GM19025 (cell line): ENCODE data around the gene OLIG1.

Source experiments
- ATAC-seq: cut with Tn5 transposase; IDR thresholded peaks from one replicate; pipeline ENCODE4 v1.9.1; 2021; ENCODE audit warnings: mild to moderate bottlenecking, low read depth, moderate library complexity; ENCODE audit not compliant: unreplicated experiment

Gene OLIG1

GRCh38 chr21:33058957-33059356, 11.0 kb upstream of the OLIG1 start:
- no peak for ATAC-seq

GRCh38 chr21:33059380-33059841, 10.5 kb upstream of the OLIG1 start:
- no peak for ATAC-seq

- ATAC-seq, result no peak
These were observed 8.7 kb upstream of the OLIG1 start for GRCh38 chr21:33061233-33061632.

- no peak for ATAC-seq
These were observed 6.5 kb upstream of the OLIG1 start for GRCh38 chr21:33063375-33063883.

GRCh38 chr21:33063907-33064622, 5.9 kb upstream of the OLIG1 start:
- ATAC-seq, result no peak

GRCh38 chr21:33064623-33065390, 5.1 kb upstream of the OLIG1 start:
- no peak for ATAC-seq

GRCh38 chr21:33067043-33067442, 2.9 kb upstream of the OLIG1 start:
- no peak for ATAC-seq

GRCh38 chr21:33067457-33067856, 2.5 kb upstream of the OLIG1 start:
- ATAC-seq, result no peak

- no peak for ATAC-seq
These were observed 698 bp upstream of the OLIG1 start for GRCh38 chr21:33069243-33069642.

- no peak for ATAC-seq
These were observed 322 bp upstream of the OLIG1 start for GRCh38 chr21:33069645-33069993.

- no peak for ATAC-seq
These were observed 730 bp downstream of the OLIG1 start for GRCh38 chr21:33070744-33070997.

GRCh38 chr21:33070998-33071769, 1.2 kb downstream of the OLIG1 start:
- no peak for ATAC-seq

GRCh38 chr21:33071770-33072306, 1.9 kb downstream of the OLIG1 start:
- ATAC-seq, result no peak

GRCh38 chr21:33073636-33074035, 3.7 kb downstream of the OLIG1 start:
- ATAC-seq, result no peak

GRCh38 chr21:33075128-33075527, 5.2 kb downstream of the OLIG1 start:
- no peak for ATAC-seq

GRCh38 chr21:33075596-33076195, 5.8 kb downstream of the OLIG1 start:
- no peak for ATAC-seq

GRCh38 chr21:33076600-33077329, 6.8 kb downstream of the OLIG1 start:
- ATAC-seq, result no peak

- peak; percentile 95 for ATAC-seq
These were observed 9.1 kb downstream of the OLIG1 start for GRCh38 chr21:33078907-33079582.

GRCh38 chr21:33080376-33080775, 10.4 kb downstream of the OLIG1 start:
- ATAC-seq, result no peak
